Measurements from ENCODE around the gene KLHL18. TPM values are rescaled to one million over a fixed set of nuclear protein-coding genes. Genes with fewer than 3 reads are reported as not detected.

KLHL18 gene
- 13.4 to 20.8 TPM (median 19.0 TPM) in 5 replicates for total RNA-seq (2022; extraction: Qiagen RNA extraction; ENCODE audit: low read depth)

DNA sequence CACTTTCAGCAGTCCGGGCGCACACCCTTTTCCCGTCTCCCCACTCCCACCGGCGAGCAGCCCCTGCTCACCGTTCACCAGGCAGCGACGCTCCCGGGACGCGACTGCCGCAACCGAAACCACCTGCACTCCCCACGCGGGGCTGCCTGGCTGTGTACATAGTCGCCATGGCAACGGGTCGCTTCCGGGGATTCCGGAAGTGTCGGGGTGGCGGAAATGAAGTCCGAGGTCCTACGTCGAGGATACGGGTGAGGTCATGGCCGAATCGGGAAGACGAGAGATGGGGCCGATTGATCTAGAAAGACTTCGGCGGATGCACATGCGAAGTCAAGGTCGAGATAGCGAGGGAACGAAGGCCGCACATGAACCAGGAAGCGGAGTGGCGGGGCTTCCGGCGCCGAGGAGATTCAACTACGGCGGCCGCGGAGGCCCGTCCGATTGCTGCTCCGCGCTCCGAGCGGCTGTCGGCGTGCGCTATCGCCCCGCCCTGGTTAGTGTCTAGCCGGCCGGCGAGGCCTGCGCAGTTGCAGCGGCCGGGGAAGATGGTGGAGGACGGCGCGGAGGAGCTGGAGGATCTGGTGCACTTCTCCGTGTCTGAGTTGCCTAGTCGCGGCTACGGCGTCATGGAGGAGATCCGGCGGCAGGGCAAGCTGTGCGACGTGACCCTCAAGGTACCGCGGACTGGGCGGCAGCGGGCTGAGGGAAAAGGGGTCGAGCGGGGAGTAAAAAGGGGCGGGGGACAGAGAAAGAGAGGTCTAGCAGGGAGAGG lies at the start of gene KLHL18, which contains the start of gene KIF9:
Gene KLHL18, plus strand, starts transcription at position 521 of the 769 bp plus-strand sequence. Its CDS starts 22 bp downstream, at position 543.
Gene KIF9, minus strand, starts transcription at position 376 of the 769 bp plus-strand sequence. CDS start 5,425 bp downstream, outside the sequence.

DNA sequence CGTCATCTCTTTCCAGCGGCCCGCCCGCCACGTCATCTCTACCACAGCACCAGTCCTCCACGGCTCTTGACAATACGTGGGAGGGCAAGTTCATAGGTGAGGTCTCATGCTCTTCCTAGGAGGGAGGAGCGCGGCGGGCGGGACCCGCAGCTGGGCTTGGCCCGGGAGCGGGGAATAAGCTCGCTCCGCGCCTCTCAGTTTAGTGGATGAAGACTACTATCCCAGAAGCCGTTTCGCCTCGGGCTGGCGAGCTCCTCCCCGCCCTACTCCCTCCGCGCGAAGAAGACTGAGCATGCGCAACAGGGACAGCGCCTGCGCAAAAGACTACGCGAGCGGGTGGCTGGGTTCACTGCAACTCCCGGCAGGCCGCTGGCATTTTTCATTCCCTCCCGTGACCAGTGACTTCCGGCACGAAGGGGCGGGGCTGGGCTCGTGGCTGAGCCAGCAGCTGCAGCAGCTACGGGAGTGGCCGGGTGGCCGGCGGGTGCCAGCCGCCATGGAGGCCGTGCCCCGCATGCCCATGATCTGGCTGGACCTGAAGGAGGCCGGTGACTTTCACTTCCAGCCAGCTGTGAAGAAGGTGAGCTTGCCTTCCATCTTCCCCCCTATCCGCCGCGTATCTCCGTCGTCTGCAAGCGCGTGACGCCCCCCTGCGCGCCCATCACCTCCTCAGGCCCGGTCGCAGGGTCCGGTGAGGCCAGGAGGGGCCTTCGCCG lies 98.0 kb downstream of the KLHL18 start, which contains the start of gene PTPN23:
Gene PTPN23, plus strand, starts transcription at position 421 of the 716 bp plus-strand sequence. Its CDS starts 76 bp downstream, at position 497.

Other genes starting within 250 kb of the KLHL18 start
- gene SETD2, start 118.8 kb upstream of the KLHL18 start, total RNA-seq (2022; extraction: Qiagen RNA extraction; ENCODE audit: low read depth), result 17.9 to 25.3 TPM (median 18.9 TPM) in 5 replicates
- gene KIF9, start 145 bp upstream of the KLHL18 start, total RNA-seq (2022; extraction: Qiagen RNA extraction; ENCODE audit: low read depth), result 19.2 to 22.9 TPM (median 22.4 TPM) in 5 replicates
- gene PTPN23, start 98.1 kb downstream of the KLHL18 start, total RNA-seq (2022; extraction: Qiagen RNA extraction; ENCODE audit: low read depth), result 17.7 to 24.1 TPM (median 20.5 TPM) in 5 replicates
- gene SCAP, start 193.0 kb downstream of the KLHL18 start, total RNA-seq (2022; extraction: Qiagen RNA extraction; ENCODE audit: low read depth), result 20.7 to 31.5 TPM (median 27.9 TPM) in 5 replicates
- 22.9 to 27.7 TPM (median 27.5 TPM) in 5 replicates for gene ELP6, start 230.8 kb downstream of the KLHL18 start, total RNA-seq (2022; extraction: Qiagen RNA extraction; ENCODE audit: low read depth)

Measured in A549 treated with RU486 at 1 μM for 4 hours (cell line).